Small intestine (tissue), 7 donors: ENCODE data around the gene TSPAN9. TPM values are rescaled to one million over a fixed set of nuclear protein-coding genes. Genes with fewer than 3 reads are reported as not detected.

ENCODE experiments used
- DNase-seq, 2 donors: peaks; one replicate each; pipeline versions ENCODE4 v3.0.0 to v3.0.0-alpha.2; 2013
- FAIRE-seq: peaks from 2 replicates; lab custom pipeline; 2012; peaks lifted over from hg19 to GRCh38; lab: Jason Lieb, UNC
- H3K27ac ChIP-seq, 3 donors: one replicate each; pipeline ENCODE4 v1.5.1; 2013; ENCODE audit warnings: low read length in 2 of 3, mild to moderate bottlenecking in 2 of 3, control low read depth in 1 of 3, inconsistent platforms in 1 of 3, low read depth in 1 of 3, moderate library complexity in 1 of 3
- H3K27me3 ChIP-seq, 3 donors: one replicate each; pipeline ENCODE4 v1.6.1; 2013; ENCODE audit warnings: low read length in 3 of 3, inconsistent platforms in 1 of 3; ENCODE audit not compliant: control insufficient read depth in 3 of 3, insufficient read depth in 3 of 3
- H3K36me3 ChIP-seq, 3 donors: one replicate each; pipeline ENCODE4 v1.6.1; 2013; ENCODE audit warnings: low read length in 3 of 3, inconsistent platforms in 1 of 3, low read depth in 1 of 3, mild to moderate bottlenecking in 1 of 3, moderate library complexity in 1 of 3; ENCODE audit not compliant: control insufficient read depth in 3 of 3, insufficient read depth in 2 of 3
- H3K4me1 ChIP-seq, 3 donors: one replicate each; pipeline ENCODE4 v1.6.1; 2013; ENCODE audit warnings: low read length in 2 of 3, inconsistent platforms in 1 of 3, low read depth in 1 of 3, mild to moderate bottlenecking in 1 of 3, moderate library complexity in 1 of 3; ENCODE audit not compliant: control insufficient read depth in 3 of 3, insufficient read depth in 2 of 3
- H3K4me3 ChIP-seq, 3 donors: one replicate each; pipeline ENCODE4 v1.5.1; 2013; ENCODE audit warnings: low read length in 3 of 3, control low read depth in 1 of 3, inconsistent platforms in 1 of 3, low read depth in 1 of 3, mild to moderate bottlenecking in 1 of 3, moderate library complexity in 1 of 3
- H3K9me3 ChIP-seq, 2 donors: one replicate each; pipeline ENCODE4 v1.6.1; 2013; ENCODE audit warnings: low read depth in 1 of 2, low read length in 1 of 2; ENCODE audit not compliant: control insufficient read depth in 2 of 2, insufficient read depth in 1 of 2
- WGBS, 3 donors: extraction: QIAGEN DNeasy Blood & Tissue Kit; methylation state at CpG; one replicate each; pipeline ENCODE4 v1.1.7; 2013; 5-methylcytosine and 5-hydroxymethylcytosine counted together
- polyA plus RNA-seq, 4 donors: library from polyadenylated mRNA; stranded (reverse) in 3 of 4; unstranded in 1 of 4; fragments of 200-250 nt in 3 of 4; fragments of 120-200 nt in 1 of 4; gene quantifications; one replicate each; pipeline versions ENCODE4 v1.2.1 to v1.2.3, GENCODE V29; 2013
- donor health status: healthy with polysubstance abuse.
- donor health status: control.
- donor health status: control.
- donor health status: Bipolar disorder and iron deficiency.
- donor health status: healthy.

TSPAN9 gene
- polyA plus RNA-seq, 4 donors: 1.3 to 25.5 (median 12.8) TPM

- no peak for DNase-seq
- H3K27ac ChIP-seq: no peak overlapping the region
- no peaks in the 10 kb centered on the region for H3K36me3 ChIP-seq
Observed at GRCh38 chr12:3321881-3322280, 244.7 kb downstream of the TSPAN9 start.

GRCh38 chr12:3323002-3323685 lies 246.0 kb downstream of the TSPAN9 start:
- Histone ChIP-seq H3K27me3 (peaks cover 0 to 4% (median 0%) of the 10 kb centered on the region in 3 donors), H3K4me1 (no peaks in the 10 kb centered on the region), H3K36me3 (no peaks in the 10 kb centered on the region), H3K27ac (no peak overlapping the region), H3K4me3 (no peak overlapping the region), H3K9me3 (no peaks in the 10 kb centered on the region)
- DNase-seq (no peak), FAIRE-seq (no peak)
- 75 to 90% (median 83%) methylated on average over 10 to 12 of the region's 12 CpGs for WGBS, 3 donors

More at GRCh38 chr12:3321881-3322280, 244.7 kb downstream of the TSPAN9 start:
- 88 to 92% (median 89%) methylated on average over 2 of the region's 2 CpGs for WGBS, 3 donors
- no peaks in the 10 kb centered on the region for H3K4me1 ChIP-seq
- H3K4me3 ChIP-seq: no peak overlapping the region
- no peak for FAIRE-seq
- H3K9me3 ChIP-seq: no peaks in the 10 kb centered on the region
- no peaks in the 10 kb centered on the region for H3K27me3 ChIP-seq

- H3K9me3 ChIP-seq: no peaks in the 10 kb centered on the region
- no peak overlapping the region for H3K27ac ChIP-seq
- FAIRE-seq (no peak), DNase-seq (no peak)
- H3K4me3 ChIP-seq: no peak overlapping the region
- H3K27me3 ChIP-seq: peaks cover 0 to 4% (median 1%) of the 10 kb centered on the region in 3 donors
- H3K36me3 ChIP-seq: no peaks in the 10 kb centered on the region
- H3K4me1 ChIP-seq: no peaks in the 10 kb centered on the region
Observed at GRCh38 chr12:3325736-3326135, 248.6 kb downstream of the TSPAN9 start.

- DNase-seq (no peak), FAIRE-seq (no peak)
- WGBS, 3 donors: 69 to 77% (median 75%) methylated on average over 15 of the region's 15 CpGs
- Histone ChIP-seq H3K27ac (no peak overlapping the region), H3K4me1 (no peaks in the 10 kb centered on the region), H3K4me3 (no peak overlapping the region), H3K27me3 (peaks cover 0 to 4% (median 1%) of the 10 kb centered on the region in 3 donors), H3K36me3 (no peaks in the 10 kb centered on the region), H3K9me3 (no peaks in the 10 kb centered on the region)
Observed at GRCh38 chr12:3326156-3326849, 249.1 kb downstream of the TSPAN9 start.

- Histone ChIP-seq H3K4me3 (no peak overlapping the region), H3K9me3 (no peaks in the 10 kb centered on the region), H3K27ac (no peak overlapping the region), H3K4me1 (no peaks in the 10 kb centered on the region), H3K27me3 (peaks cover 0 to 4% (median 1%) of the 10 kb centered on the region in 3 donors), H3K36me3 (no peaks in the 10 kb centered on the region)
- FAIRE-seq: no peak
- DNase-seq: no peak
- 80 to 86% (median 84%) methylated on average over 17 of the region's 17 CpGs for WGBS, 3 donors
Observed at GRCh38 chr12:3326850-3327780, 249.9 kb downstream of the TSPAN9 start.

GRCh38 chr12:3328081-3328480 lies 250.9 kb downstream of the TSPAN9 start:
- no peak overlapping the region for H3K27ac ChIP-seq
- no peaks in the 10 kb centered on the region for H3K9me3 ChIP-seq
- no peak for DNase-seq
- FAIRE-seq: no peak
- peaks cover 0 to 4% (median 1%) of the 10 kb centered on the region in 3 donors for H3K27me3 ChIP-seq
- WGBS, 3 donors: 67 to 80% (median 73%) methylated on average over 4 of the region's 4 CpGs
- H3K4me1 ChIP-seq: no peaks in the 10 kb centered on the region
- H3K36me3 ChIP-seq: no peaks in the 10 kb centered on the region
- no peak overlapping the region for H3K4me3 ChIP-seq

- peaks cover 0 to 4% (median 1%) of the 10 kb centered on the region in 3 donors for H3K27me3 ChIP-seq
- FAIRE-seq (no peak), DNase-seq (no peak)
- WGBS, 3 donors: 66 to 86% (median 70%) methylated on average over 14 of the region's 14 CpGs
- H3K4me3 ChIP-seq: no peak overlapping the region
- H3K9me3 ChIP-seq: no peaks in the 10 kb centered on the region
- no peaks in the 10 kb centered on the region for H3K4me1 ChIP-seq
- H3K36me3 ChIP-seq: no peaks in the 10 kb centered on the region
- H3K27ac ChIP-seq: no peak overlapping the region
Observed at GRCh38 chr12:3328571-3328970, 251.4 kb downstream of the TSPAN9 start.

GRCh38 chr12:3329361-3329760 lies 252.2 kb downstream of the TSPAN9 start:
- 55 to 67% (median 60%) methylated on average over 6 of the region's 6 CpGs for WGBS, 3 donors
- Histone ChIP-seq H3K9me3 (no peaks in the 10 kb centered on the region), H3K4me1 (no peaks in the 10 kb centered on the region), H3K36me3 (no peaks in the 10 kb centered on the region), H3K4me3 (no peak overlapping the region), H3K27ac (no peak overlapping the region), H3K27me3 (peaks cover 0 to 4% (median 1%) of the 10 kb centered on the region in 3 donors)
- DNase-seq: no peak
- FAIRE-seq: no peak
